Loucy (cell line): ENCODE measurements around the gene ANGEL1.

Source experiments
- H2AFZ ChIP-seq: fragments of 200-600 bp; sonication (generic); 2 replicates; pipeline ENCODE4 v1.6.0; 2016; ENCODE audit warnings: antibody characterized with exemption, mild to moderate bottlenecking, low read length, moderate library complexity
- H3F3A ChIP-seq: fragments of 200-600 bp; 2 replicates; pipeline ENCODE4 v1.6.0; 2016; ENCODE audit warnings: antibody characterized with exemption, low read depth, mild to moderate bottlenecking
- H3K27me3 ChIP-seq: fragments of 200-600 bp; sonication (generic); 2 replicates; pipeline ENCODE4 v1.6.1; 2014; ENCODE audit warnings: low read length, mild to moderate bottlenecking; ENCODE audit not compliant: insufficient read depth, poor library complexity, severe bottlenecking
- H3K36me3 ChIP-seq: fragments of 200-600 bp; sonication (generic); 2 replicates; pipeline ENCODE4 v1.6.1; 2016; ENCODE audit warnings: low read length; ENCODE audit not compliant: insufficient read depth
- H3K4me1 ChIP-seq: fragments of 200-600 bp; sonication (generic); 2 replicates; pipeline ENCODE4 v1.5.1; 2014; ENCODE audit warnings: low read length, mild to moderate bottlenecking; ENCODE audit not compliant: insufficient read depth, poor library complexity, severe bottlenecking
- H3K4me2 ChIP-seq: fragments of 200-600 bp; sonication (generic); 2 replicates; pipeline ENCODE4 v1.6.0; 2014; ENCODE audit warnings: antibody characterized with exemption, low read length, low read depth, mild to moderate bottlenecking; ENCODE audit not compliant: poor library complexity, severe bottlenecking
- H3K4me3 ChIP-seq: fragments of 200-600 bp; sonication (generic); 2 replicates; pipeline ENCODE4 v1.5.1; 2014; ENCODE audit warnings: low read length, mild to moderate bottlenecking, mixed read lengths; ENCODE audit not compliant: poor library complexity, severe bottlenecking
- H3K79me2 ChIP-seq: fragments of 200-600 bp; sonication (generic); 2 replicates; pipeline ENCODE4 v1.6.1; 2014; ENCODE audit warnings: low read length; ENCODE audit not compliant: insufficient read depth
- H3K9ac ChIP-seq: fragments of 200-600 bp; sonication (generic); 2 replicates; pipeline ENCODE4 v1.6.0; 2014; ENCODE audit warnings: mild to moderate bottlenecking, low read depth, low read length, moderate library complexity; ENCODE audit not compliant: poor library complexity, severe bottlenecking
- H3K9me2 ChIP-seq: fragments of 200-600 bp; sonication (generic); replicated peaks from 2 replicates; pipeline ENCODE4 v1.6.1; 2016; ENCODE audit warnings: low read depth, low read length, mixed read lengths
- H3K9me3 ChIP-seq: fragments of 200-600 bp; sonication (generic); 2 replicates; pipeline ENCODE4 v1.6.1; 2014; ENCODE audit warnings: mild to moderate bottlenecking, antibody characterized with exemption, low read length, low read depth; ENCODE audit not compliant: insufficient read depth
- H4K20me1 ChIP-seq: fragments of 200-600 bp; sonication (generic); 2 replicates; pipeline ENCODE4 v1.6.0; 2014; ENCODE audit warnings: antibody characterized with exemption, low read length, mild to moderate bottlenecking; ENCODE audit not compliant: insufficient read depth, poor library complexity, severe bottlenecking
- EZH2phosphoT487 ChIP-seq: fragments of 200-600 bp; IDR thresholded peaks from 2 replicates; pipeline ENCODE4 v1.6.1; 2018; ENCODE audit warnings: antibody characterized with exemption, mild to moderate bottlenecking, moderate library complexity, borderline replicate concordance
- TF ChIP-seq, protein P1 (sequence below): fragments of 200-600 bp; sonication (generic); conservative IDR thresholded peaks from 2 replicates; pipeline ENCODE4 v1.5.1; 2014; ENCODE audit warnings: mild to moderate bottlenecking, antibody characterized with exemption, low read length

The ANGEL1 gene

GRCh38 chr14:76784266-76784874 lies 28.3 kb downstream of the ANGEL1 start:
- H2AFZ ChIP-seq = no peak overlapping the region
- no peaks in the 10 kb centered on the region for H3K9me3 ChIP-seq
- TF ChIP-seq, protein P1, sequence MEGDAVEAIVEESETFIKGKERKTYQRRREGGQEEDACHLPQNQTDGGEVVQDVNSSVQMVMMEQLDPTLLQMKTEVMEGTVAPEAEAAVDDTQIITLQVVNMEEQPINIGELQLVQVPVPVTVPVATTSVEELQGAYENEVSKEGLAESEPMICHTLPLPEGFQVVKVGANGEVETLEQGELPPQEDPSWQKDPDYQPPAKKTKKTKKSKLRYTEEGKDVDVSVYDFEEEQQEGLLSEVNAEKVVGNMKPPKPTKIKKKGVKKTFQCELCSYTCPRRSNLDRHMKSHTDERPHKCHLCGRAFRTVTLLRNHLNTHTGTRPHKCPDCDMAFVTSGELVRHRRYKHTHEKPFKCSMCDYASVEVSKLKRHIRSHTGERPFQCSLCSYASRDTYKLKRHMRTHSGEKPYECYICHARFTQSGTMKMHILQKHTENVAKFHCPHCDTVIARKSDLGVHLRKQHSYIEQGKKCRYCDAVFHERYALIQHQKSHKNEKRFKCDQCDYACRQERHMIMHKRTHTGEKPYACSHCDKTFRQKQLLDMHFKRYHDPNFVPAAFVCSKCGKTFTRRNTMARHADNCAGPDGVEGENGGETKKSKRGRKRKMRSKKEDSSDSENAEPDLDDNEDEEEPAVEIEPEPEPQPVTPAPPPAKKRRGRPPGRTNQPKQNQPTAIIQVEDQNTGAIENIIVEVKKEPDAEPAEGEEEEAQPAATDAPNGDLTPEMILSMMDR = no peak
- no peak for TF ChIP-seq EZH2phosphoT487
- no peak overlapping the region for H3K4me2 ChIP-seq
- no peaks in the 10 kb centered on the region for H3F3A ChIP-seq
- H4K20me1 ChIP-seq = no peaks in the 10 kb centered on the region
- no peaks in the 10 kb centered on the region for H3K9me2 ChIP-seq
- peaks cover 15% of the 10 kb centered on the region for H3K4me1 ChIP-seq
- H3K27me3 ChIP-seq = no peaks in the 10 kb centered on the region
- no peak overlapping the region for H3K4me3 ChIP-seq
- H3K36me3 ChIP-seq = peaks cover 18% of the 10 kb centered on the region; the same call in 1 of the 2 replicates
- H3K79me2 ChIP-seq = no peaks in the 10 kb centered on the region
- H3K9ac ChIP-seq = no peak overlapping the region

- H3K9me3 ChIP-seq = no peaks in the 10 kb centered on the region
- no peaks in the 10 kb centered on the region for H3K27me3 ChIP-seq
- no peak overlapping the region for H3K9ac ChIP-seq
- H2AFZ ChIP-seq = no peak overlapping the region
- H3K79me2 ChIP-seq = no peaks in the 10 kb centered on the region
- H4K20me1 ChIP-seq = no peaks in the 10 kb centered on the region
- no peak overlapping the region for H3K4me3 ChIP-seq
- H3K4me2 ChIP-seq = no peak overlapping the region
- H3K4me1 ChIP-seq = peaks cover 15% of the 10 kb centered on the region
- H3K36me3 ChIP-seq = peaks cover 8% of the 10 kb centered on the region; the same call in 1 of the 2 replicates
- TF ChIP-seq, protein P1 = no peak
- no peak for TF ChIP-seq EZH2phosphoT487
- H3K9me2 ChIP-seq = no peaks in the 10 kb centered on the region
- no peaks in the 10 kb centered on the region for H3F3A ChIP-seq
These were observed 29.7 kb downstream of the ANGEL1 start for GRCh38 chr14:76782885-76783566.

DNA sequence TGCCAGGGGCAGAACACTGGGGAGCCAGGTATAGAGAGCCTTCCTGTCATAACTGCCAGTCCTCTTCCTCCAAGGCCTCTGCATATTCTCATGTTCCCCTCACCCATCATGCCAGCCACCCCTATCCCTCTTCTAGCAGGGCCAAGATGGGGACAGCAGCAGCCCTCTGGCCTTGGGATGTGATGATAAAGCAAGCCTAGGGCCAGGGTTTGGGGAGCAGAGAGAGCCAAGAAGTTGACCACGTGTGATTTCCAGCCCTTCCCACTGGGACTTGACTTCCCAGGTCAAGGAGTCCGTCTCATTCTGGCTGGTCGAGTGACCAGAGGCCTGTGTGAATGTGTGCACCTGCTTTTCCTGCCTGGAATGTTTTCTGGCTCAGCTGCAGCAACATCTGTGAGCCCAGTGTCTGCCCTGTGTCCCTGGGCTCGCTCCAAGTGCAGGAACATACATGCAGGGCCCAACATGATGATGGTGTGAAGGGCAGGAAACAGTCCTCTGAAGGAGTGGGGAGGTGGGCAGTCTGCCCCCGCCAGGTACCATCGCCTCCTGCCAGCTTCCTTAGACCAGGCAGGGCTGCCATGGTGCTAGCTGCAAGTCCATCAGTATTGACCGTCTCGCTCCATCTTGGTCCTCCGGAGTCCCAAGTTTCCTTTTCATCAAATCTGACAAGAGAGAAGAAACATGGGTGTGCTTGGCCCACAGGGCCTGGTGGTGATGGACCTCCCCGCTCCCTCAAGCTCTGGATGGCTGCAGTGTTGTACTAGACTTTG lies 30.4 kb downstream of the ANGEL1 start:
- Histone ChIP-seq H3K27me3 (no peaks in the 10 kb centered on the region), H3K4me2 (peak overlapping the region; percentile 52), H3F3A (no peaks in the 10 kb centered on the region), H3K9ac (peak overlapping the region; percentile 63), H3K79me2 (no peaks in the 10 kb centered on the region), H3K4me1 (peaks cover 15% of the 10 kb centered on the region), H3K9me2 (no peaks in the 10 kb centered on the region), H2AFZ (no peak overlapping the region), H3K4me3 (no peak overlapping the region), H3K36me3 (peaks cover under 1% of the 10 kb centered on the region; the same call in 1 of the 2 replicates), H3K9me3 (no peaks in the 10 kb centered on the region), H4K20me1 (no peaks in the 10 kb centered on the region)
- TF ChIP-seq, protein P1 = no peak
- no peak for TF ChIP-seq EZH2phosphoT487
